Measurements from ENCODE around the gene TSPAN6.

Gene TSPAN6

GRCh38 chrX:100591256-100592051 lies 45.2 kb downstream of the TSPAN6 start:
- no peak for DNase-seq (ENCODE audit: low read depth in 4 of 4, low spot score in 1 of 4)

- DNase-seq (ENCODE audit: low read depth in 4 of 4, low spot score in 1 of 4), result no peak
Observed at GRCh38 chrX:100587861-100588260, 48.7 kb downstream of the TSPAN6 start.

GRCh38 chrX:100586747-100587146 lies 49.9 kb downstream of the TSPAN6 start:
- no peak for DNase-seq (ENCODE audit: low read depth in 4 of 4, low spot score in 1 of 4)

GRCh38 chrX:100584611-100585010 lies 52.0 kb downstream of the TSPAN6 start, which contains the start of gene TNMD:
Gene TNMD, plus strand, starts transcription at chrX:100584936. Its CDS starts 83 bp downstream, at chrX:100585019.
- DNase-seq (ENCODE audit: low read depth in 4 of 4, low spot score in 1 of 4), result no peak

Data from stimulated activated CD4-positive, alpha-beta T cell treated with anti-CD3 and anti-CD28 coated beads, Interleukin-1b, Interleukin-23, amount 100 ng/mL, for 24 hours (primary cell).